Aorta (tissue), 5 donors: Measurements from ENCODE around the gene PPP1R9B. TPM values are rescaled to one million over a fixed set of nuclear protein-coding genes. Genes with fewer than 3 reads are reported as not detected.

Experiments used
- ATAC-seq: fragments of 200-7000 bp; cut with Tn5 transposase; one replicate; pipeline ENCODE4 v1.9.1; 2022; ENCODE audit warnings: moderate library complexity; ENCODE audit not compliant: low FRiP score
- DNase-seq, 2 donors: peaks; one replicate each; pipeline ENCODE4 v3.0.0-alpha.2; 2020
- H3K27ac ChIP-seq, 2 donors: one replicate each; pipeline ENCODE4 v1.5.1; 2013; ENCODE audit warnings: low read length in 2 of 2, mild to moderate bottlenecking in 2 of 2, moderate library complexity in 2 of 2, control low read depth in 1 of 2, inconsistent platforms in 1 of 2, low read depth in 1 of 2
- H3K27me3 ChIP-seq, 2 donors: one replicate each; pipeline ENCODE4 v1.6.1; 2013; ENCODE audit warnings: control low read depth in 1 of 2, low read length in 1 of 2, mild to moderate bottlenecking in 1 of 2, moderate library complexity in 1 of 2; ENCODE audit not compliant: insufficient read depth in 2 of 2, control insufficient read depth in 1 of 2
- H3K36me3 ChIP-seq, 2 donors: one replicate each; pipeline ENCODE4 v1.6.1; 2013; ENCODE audit warnings: control low read depth in 1 of 2, low read length in 1 of 2, mild to moderate bottlenecking in 1 of 2; ENCODE audit not compliant: insufficient read depth in 2 of 2, control insufficient read depth in 1 of 2
- H3K4me1 ChIP-seq, 2 donors: one replicate each; pipeline ENCODE4 v1.6.1; 2013; ENCODE audit warnings: low read length in 2 of 2, control low read depth in 1 of 2, mild to moderate bottlenecking in 1 of 2, moderate library complexity in 1 of 2; ENCODE audit not compliant: insufficient read depth in 2 of 2, control insufficient read depth in 1 of 2
- H3K4me3 ChIP-seq, 2 donors: one replicate each; pipeline ENCODE4 v1.5.1; 2013; ENCODE audit warnings: low read length in 2 of 2, control low read depth in 1 of 2, mild to moderate bottlenecking in 1 of 2
- H3K9me3 ChIP-seq: one replicate; pipeline ENCODE4 v1.6.1; 2013; ENCODE audit warnings: mild to moderate bottlenecking, low read length; ENCODE audit not compliant: control insufficient read depth
- WGBS, 2 donors: extraction: QIAGEN DNeasy Blood & Tissue Kit; methylation state at CpG; one replicate each; pipeline ENCODE4 v1.1.7; 2013; 5-methylcytosine and 5-hydroxymethylcytosine counted together
- intact Hi-C, 2 donors: fragments of 100-400 bp; cut with DNase I; formaldehyde crosslinking; loops; one replicate each; pipeline versions ENCODE4 v1.14.2 to v1.15.0; 2022
- polyA plus RNA-seq, 2 donors: library from polyadenylated mRNA; stranded (reverse); fragments of 200-250 nt; gene quantifications; one replicate each; pipeline ENCODE4 v1.2.3, GENCODE V29; 2013
- total RNA-seq, 2 donors: library from RNA; stranded (reverse); fragmentation: NEBNext Ultra II Directional; extraction: Animal tissue kit (Norgen Biotek cat#: 25700); gene quantifications; one replicate each; pipeline ENCODE4 v1.2.1, GENCODE V29; 2021
- donor health status: healthy with polysubstance abuse.
- donor health status: Bipolar disorder and iron deficiency.
- donor health status: DM: no; HTN: no; CAD: no.
- donor health status: DM: no; HTN: no; CAD: no.
- donor health status: DM: yes; HTN: yes; CAD: no.

Gene PPP1R9B
- total and polyA plus RNA-seq, 4 donors, result 20.3 to 99.0 (median 45.2) TPM

GRCh38 chr17:50139185-50139783, 11.2 kb downstream of the PPP1R9B start:
- H3K4me1 ChIP-seq, result no peaks in the 10 kb centered on the region
- H3K4me3 ChIP-seq, result no peak overlapping the region
- intact Hi-C loops, result no loop called here
- no peaks in the 10 kb centered on the region for H3K9me3 ChIP-seq
- H3K36me3 ChIP-seq, result peaks cover 5% of the 10 kb centered on the region in 2 donors
- ATAC-seq (no peak), DNase-seq (no peak)
- no peaks in the 10 kb centered on the region for H3K27me3 ChIP-seq
- 81 to 86% methylated on average over 15 of the region's 15 CpGs for WGBS, 2 donors
- no peak overlapping the region for H3K27ac ChIP-seq

GRCh38 chr17:50137042-50137441, 13.4 kb downstream of the PPP1R9B start:
- H3K27ac ChIP-seq, result no peak overlapping the region
- ATAC-seq, result no peak
- H3K9me3 ChIP-seq, result no peaks in the 10 kb centered on the region
- peaks cover 5% of the 10 kb centered on the region in 2 donors for H3K36me3 ChIP-seq
- peaks cover 0 to 2% of the 10 kb centered on the region in 2 donors for H3K4me1 ChIP-seq
- WGBS, 2 donors, result 84 to 88% methylated on average over 4 of the region's 4 CpGs
- no peaks in the 10 kb centered on the region for H3K27me3 ChIP-seq
- intact Hi-C loops, result no loop called here
- DNase-seq, result no peak
- no peak overlapping the region for H3K4me3 ChIP-seq

- no peak for ATAC-seq
- Histone ChIP-seq H3K27ac (no peak overlapping the region), H3K4me3 (no peak overlapping the region), H3K27me3 (no peaks in the 10 kb centered on the region), H3K4me1 (peaks cover 0 to 2% of the 10 kb centered on the region in 2 donors), H3K36me3 (peaks cover 5% of the 10 kb centered on the region in 2 donors), H3K9me3 (no peaks in the 10 kb centered on the region)
- 92 to 93% methylated on average over 11 of the region's 11 CpGs for WGBS, 2 donors
- intact Hi-C loops, result no loop called here
- DNase-seq, result no peak
Observed at GRCh38 chr17:50136096-50136687, 14.3 kb downstream of the PPP1R9B start.

GRCh38 chr17:50135316-50136095, 15.0 kb downstream of the PPP1R9B start:
- Histone ChIP-seq H3K27me3 (no peaks in the 10 kb centered on the region), H3K27ac (no peak overlapping the region), H3K4me1 (peaks cover 0 to 2% of the 10 kb centered on the region in 2 donors), H3K4me3 (no peak overlapping the region), H3K36me3 (peaks cover 5% of the 10 kb centered on the region in 2 donors), H3K9me3 (no peaks in the 10 kb centered on the region)
- WGBS, 2 donors, result 77 to 86% methylated on average over 11 to 16 of the region's 16 CpGs
- intact Hi-C loops, result no loop called here
- ATAC-seq, result no peak
- DNase-seq, result no peak

- peaks cover 0 to 2% of the 10 kb centered on the region in 2 donors for H3K4me1 ChIP-seq
- ATAC-seq (no peak), DNase-seq (no peak)
- H3K4me3 ChIP-seq, result no peak overlapping the region
- H3K27ac ChIP-seq, result peak overlapping the region in 1 of 2 donors; percentile 20
- H3K9me3 ChIP-seq, result no peaks in the 10 kb centered on the region
- peaks cover 4 to 5% of the 10 kb centered on the region in 2 donors for H3K36me3 ChIP-seq
- intact Hi-C loops, result no loop called here
- 50 to 51% methylated on average over 16 of the region's 16 CpGs for WGBS, 2 donors
- no peaks in the 10 kb centered on the region for H3K27me3 ChIP-seq
Observed at GRCh38 chr17:50134206-50135110, 16.0 kb downstream of the PPP1R9B start.

- Histone ChIP-seq H3K27ac (peak overlapping the region; percentile 80 to 92), H3K36me3 (peaks cover 0 to 3% of the 10 kb centered on the region in 2 donors), H3K4me1 (peaks cover 0 to 2% of the 10 kb centered on the region in 2 donors), H3K4me3 (no peak overlapping the region), H3K27me3 (no peaks in the 10 kb centered on the region), H3K9me3 (no peaks in the 10 kb centered on the region)
- ATAC-seq (no peak), DNase-seq (no peak)
- 10 to 12% methylated on average over 16 of the region's 16 CpGs for WGBS, 2 donors
- intact Hi-C loops, result loop anchor here in 1 of 2 donors (1.0 kb wide), 1 partner anchor 14 kb away; no protein-coding TSS in a partner anchor
Observed at GRCh38 chr17:50133769-50134099, 16.7 kb downstream of the PPP1R9B start.

GRCh38 chr17:50133028-50133768, 17.3 kb downstream of the PPP1R9B start:
- DNase-seq, result peak; percentile 84 to 89

More at GRCh38 chr17:50133028-50133768, 17.3 kb downstream of the PPP1R9B start:
- Histone ChIP-seq H3K4me1 (peaks cover 0 to 2% of the 10 kb centered on the region in 2 donors), H3K27me3 (no peaks in the 10 kb centered on the region), H3K4me3 (no peak overlapping the region), H3K9me3 (no peaks in the 10 kb centered on the region), H3K27ac (peak overlapping the region; percentile 80 to 92), H3K36me3 (peaks cover 0 to 1% of the 10 kb centered on the region in 2 donors)
- intact Hi-C loops, result loop anchor here in 1 of 2 donors (1.0 kb wide), 1 partner anchor 14 kb away; no protein-coding TSS in a partner anchor
- peak; percentile 65 for ATAC-seq
- 9 to 13% methylated on average over 7 of the region's 7 CpGs for WGBS, 2 donors
